GM19193 (cell line): ENCODE measurements around the gene ZDHHC9.

ENCODE experiments used
- POLR2A ChIP-seq: IDR thresholded peaks from 4 replicates; pipeline ENCODE4 v1.6.1; 2011; ENCODE audit not compliant: insufficient read depth, insufficient read length; ENCODE audit errors: extremely low read depth

Gene ZDHHC9

DNA sequence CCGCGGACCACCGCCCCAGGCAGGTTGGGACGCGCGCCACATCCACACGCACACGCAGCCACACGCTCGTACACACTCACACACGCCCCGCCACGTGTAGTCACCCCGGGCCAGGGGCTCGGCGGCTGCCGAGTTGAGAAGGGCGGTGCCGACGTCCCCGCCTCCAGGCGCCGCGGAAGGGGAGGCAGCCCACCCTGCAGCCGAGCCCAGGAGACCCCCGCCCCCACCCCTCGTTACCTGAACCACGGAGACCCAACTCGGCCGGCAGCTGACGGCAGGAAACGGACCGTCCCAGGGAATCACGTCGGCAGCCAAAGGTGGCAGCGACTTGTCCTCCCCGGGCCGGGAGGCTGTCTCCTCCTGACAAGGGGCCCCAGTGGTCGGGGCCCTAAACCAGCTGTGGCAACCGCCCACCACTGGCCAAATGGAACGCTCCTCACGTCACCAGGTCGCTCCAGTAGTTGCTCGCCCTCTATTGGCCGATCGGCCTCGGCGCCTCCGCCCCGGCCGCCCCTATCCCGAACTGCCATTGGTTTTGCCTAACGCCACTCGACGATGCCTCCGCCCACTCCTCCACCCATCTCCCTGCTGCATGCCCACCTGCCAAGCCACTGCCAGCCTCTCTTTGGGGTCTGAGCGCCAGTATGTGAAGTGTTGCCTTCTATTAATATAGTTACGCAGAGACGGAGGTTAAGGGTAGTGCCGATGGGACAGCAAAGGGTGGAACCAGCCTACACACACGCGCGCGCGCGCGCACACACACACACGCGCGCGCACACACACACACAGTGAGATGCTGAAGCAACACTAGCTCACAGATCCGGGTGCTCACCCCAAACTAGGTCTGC lies at the start of gene ZDHHC9:
Gene ZDHHC9, minus strand, starts transcription at position 428 of the 848 bp plus-strand sequence. CDS start 1,941 bp downstream, outside the sequence.
- peak; percentile 37 for TF ChIP-seq POLR2A

DNA sequence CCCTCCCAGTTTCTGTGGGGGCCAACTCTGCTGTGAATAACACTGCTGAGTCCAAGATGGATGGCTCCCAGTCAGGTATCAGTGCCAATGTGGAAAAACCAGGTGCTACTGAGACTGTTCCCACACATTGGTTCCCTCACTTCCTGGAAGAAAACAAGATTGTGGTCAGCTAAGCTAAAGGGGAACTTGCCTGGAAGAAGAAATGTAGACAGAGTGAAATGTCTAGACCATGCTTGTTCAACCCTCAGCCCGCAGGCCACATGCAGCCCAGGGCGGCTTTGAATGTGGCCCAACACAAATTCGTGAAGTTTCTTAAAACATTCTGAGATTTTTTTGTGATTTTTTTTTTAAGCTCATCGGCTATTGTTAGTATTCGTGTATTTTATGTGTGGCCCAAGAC lies 33.7 kb upstream of the ZDHHC9 start:
- no peak for TF ChIP-seq POLR2A

DNA sequence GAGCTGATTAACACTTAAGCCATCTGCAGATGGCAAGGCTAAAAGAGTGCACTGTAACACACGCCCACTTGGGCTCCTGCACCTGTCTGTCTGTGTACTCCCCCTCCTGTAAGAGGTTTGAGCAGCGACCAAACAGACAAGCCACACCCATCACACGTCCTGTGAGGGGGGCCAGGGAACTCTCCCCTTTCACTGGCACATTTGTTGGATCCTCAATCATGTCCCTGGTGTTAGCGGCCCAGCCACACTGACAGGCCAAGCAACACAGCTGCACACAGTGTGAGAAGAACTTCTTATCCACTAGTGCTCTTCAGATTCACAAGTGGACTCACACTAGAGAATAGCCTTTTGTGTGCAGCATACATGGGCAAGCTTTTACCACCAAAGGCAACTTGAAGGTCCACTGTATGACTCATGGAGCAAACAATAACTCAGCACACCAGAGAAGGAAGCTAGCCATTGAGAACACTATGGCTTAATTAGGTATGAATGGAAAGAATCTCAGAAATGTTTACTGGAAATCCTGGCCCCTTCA lies 33.2 kb upstream of the ZDHHC9 start:
- TF ChIP-seq POLR2A = no peak

DNA sequence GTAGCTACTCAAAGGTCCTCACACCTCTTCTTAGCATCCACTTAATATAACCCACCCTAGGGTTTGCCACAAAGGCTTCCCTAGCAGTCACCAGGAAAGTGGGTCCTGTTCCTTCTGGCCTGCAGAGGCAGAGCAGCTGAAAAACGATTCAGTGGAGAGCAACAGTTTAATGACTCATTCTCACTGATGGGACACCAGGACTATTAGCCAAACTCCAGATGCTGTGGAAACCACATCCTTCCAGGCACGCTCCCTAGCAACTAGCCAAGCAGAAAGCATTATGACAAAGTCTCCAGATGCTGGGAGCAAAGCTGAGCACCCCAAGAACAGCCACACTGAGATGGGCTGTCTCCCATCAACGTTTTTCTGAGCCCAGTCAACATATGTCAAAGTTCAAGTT lies 32.0 kb upstream of the ZDHHC9 start:
- TF ChIP-seq POLR2A = no peak

DNA sequence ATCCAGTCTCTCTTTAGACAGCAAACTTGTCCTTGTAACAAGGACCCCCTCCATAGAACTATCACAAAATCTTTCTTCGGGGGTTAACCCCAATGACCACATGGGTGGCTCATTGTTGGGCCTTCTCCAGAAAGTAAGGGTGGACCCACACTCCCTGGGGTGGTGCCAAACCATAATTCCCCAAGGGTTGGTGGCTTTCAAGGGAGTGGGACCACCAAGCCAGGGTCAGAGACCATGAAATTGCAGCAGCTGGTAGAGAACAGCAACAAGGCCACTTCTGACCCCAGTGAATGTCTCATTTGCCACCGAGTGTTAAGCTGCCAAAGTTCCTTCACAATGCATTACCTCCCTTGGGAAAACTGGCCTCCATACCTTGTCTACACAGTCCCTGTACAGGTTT lies 28.8 kb upstream of the ZDHHC9 start:
- no peak for TF ChIP-seq POLR2A

DNA sequence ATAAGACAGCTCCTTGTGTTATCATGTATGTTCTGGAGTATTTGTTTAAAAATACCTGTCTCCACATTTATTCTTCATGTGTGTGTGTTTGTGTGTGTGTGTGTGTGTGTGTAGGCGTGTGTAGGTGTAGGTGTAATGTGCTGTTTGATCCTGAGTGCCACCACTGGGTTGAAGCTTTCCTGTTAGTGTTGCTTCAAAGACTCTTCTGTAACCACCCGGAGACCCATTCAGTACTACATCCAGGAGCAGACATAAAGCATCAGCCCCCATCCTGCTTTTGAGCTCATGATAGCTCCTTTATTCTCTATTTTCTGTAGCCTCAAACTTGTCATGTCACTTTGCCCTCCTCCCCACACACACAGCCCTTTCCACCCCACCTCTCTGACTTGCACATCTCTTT lies 3.0 kb upstream of the ZDHHC9 start:
- TF ChIP-seq POLR2A = no peak

DNA sequence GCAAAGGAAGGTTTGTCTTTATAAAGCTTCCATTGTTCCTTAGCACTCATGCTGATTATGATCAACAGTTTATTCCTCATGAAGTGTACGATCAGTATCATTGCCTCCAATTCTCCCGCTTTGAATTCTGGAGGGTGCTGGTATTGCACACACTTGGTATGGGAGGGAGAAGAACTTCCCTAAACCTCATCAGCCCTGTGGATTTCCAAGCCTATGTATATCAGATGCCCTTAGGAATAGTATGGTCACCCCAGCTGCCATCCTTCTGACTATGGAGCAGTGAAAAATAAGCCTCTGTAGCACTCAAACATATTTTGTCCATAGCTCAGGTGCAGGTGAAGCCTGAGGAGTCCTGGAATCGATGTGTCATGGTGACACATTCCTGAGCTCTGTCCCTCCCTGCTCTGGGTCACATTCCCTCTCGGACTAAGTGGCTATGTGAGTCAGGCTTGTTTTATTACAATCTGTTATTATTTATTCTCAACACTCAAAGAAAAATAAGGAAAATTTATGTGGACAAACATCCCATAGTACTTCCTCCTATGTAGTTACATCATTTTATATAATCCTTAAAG lies 2.0 kb upstream of the ZDHHC9 start:
- no peak for TF ChIP-seq POLR2A

DNA sequence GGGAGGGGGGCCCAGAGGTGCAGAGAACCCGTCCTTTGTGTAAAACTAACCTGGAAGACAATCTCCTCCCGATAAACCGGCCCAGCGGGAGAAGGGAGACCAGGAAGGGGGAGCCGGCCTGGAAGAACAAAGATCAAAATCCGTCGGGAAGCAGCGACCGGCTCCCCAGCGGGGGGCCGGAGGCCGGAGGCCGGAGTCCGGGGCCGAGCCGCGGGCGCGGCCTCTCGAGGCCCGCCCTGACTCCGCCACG lies 552 bp downstream of the ZDHHC9 start:
- TF ChIP-seq POLR2A = no peak

DNA sequence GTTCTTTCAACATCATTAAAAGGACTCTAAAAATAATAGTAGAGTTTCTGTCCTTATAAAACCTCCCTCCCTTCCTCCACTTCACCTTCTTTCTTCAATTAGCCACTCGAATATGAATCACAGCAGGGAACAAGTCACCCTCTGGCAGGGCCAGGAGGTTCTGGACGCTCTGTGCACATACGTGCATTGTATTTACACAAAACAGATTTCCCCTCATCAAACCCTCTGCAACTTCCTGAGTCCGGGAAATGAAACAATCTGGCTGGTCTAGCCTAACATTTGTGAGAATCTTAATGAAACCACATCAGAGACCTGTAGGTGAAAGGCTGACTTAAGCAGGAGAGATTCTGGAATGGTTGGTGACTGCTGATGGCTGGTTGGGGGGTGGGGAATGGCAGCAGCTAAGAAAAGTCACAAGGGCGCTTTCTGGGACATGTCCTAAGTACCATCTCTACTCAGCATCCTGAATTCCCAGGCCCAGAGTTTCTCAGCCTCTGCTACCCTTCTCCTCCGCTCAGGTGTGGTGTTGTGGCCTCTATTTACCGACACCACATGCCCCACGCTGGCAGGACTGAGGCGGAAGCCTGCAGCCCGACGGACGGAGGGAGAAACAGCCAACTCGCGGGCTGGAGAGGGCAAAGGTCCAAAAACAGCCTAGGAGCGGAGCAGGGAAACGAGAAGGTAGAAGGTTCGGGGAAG lies 1.0 kb downstream of the ZDHHC9 start:
- TF ChIP-seq POLR2A = no peak

DNA sequence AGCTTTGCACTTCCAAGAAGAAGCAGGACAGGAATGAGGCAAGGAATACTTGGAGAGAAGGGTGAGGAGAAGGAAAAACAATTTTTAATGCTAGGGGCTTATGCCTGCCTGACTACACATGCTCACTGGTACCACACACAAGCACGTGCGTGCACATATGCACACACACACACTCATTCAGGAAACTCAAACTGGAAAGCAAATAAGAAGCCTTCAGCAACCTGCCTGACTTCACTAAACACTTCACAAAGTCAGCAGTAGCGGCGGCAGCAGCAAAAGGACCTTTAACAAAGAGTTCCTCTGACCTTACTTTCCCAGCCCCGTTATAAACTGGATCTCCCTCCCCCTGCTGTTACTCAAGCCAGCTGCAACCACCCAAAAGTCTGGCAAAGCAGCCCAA lies 3.3 kb downstream of the ZDHHC9 start:
- TF ChIP-seq POLR2A = no peak

DNA sequence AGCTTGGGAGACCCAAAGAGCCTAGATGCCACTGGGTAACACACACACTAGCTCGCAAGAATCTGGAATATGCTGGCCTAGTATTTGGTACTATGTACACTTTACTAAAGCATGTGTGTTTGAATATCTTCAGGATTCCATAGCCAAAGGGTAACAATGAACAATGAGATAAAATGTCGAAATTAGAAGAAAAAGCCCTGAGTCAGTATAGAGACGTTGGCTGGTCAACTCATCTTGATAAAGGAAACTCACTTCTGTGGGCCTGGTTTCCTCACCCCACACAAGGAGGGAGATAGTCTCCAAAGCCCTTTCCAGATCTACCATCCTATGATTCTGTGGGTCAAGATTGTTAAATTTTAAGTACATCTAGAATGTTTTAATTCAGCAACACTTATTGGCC lies 6.9 kb downstream of the ZDHHC9 start:
- TF ChIP-seq POLR2A = no peak

DNA sequence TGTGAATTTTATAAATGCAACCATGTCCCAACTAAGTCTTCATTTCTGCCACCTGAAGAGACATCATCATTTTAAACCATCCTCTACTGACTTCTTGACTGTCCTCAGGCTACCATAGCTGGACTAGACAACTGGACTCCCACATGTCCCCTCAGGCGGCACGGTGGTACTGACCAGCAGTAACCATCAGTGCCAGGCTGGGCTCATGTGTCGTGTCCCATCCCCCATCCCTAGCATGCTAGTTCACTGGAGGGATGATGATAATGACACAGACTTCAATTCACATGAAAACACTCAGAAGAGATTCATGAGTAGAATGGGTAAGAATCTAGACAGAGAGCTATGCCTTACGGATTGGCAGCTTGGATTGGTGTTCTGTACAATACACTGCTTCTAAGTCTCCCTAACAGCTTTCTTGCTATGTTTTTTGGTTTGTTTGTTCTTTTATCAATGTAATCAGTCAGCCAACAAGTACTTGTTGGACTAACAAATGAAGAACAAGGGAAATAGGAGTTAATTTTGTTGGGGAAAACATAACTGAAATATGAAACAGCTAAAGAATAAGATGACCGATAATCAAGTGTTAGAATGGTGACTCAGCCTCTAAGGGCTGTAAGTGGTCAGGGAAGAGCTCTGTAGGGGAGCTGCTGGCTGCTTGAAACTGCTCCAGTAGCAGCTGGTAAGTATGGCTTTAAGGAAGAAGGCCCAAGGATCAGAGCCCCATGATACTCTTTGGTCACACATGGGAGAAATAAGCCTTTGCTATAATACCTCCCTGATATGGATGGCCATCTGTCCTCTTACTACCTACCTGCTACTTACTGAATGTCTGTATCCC lies 10.3 kb downstream of the ZDHHC9 start:
- TF ChIP-seq POLR2A = no peak

DNA sequence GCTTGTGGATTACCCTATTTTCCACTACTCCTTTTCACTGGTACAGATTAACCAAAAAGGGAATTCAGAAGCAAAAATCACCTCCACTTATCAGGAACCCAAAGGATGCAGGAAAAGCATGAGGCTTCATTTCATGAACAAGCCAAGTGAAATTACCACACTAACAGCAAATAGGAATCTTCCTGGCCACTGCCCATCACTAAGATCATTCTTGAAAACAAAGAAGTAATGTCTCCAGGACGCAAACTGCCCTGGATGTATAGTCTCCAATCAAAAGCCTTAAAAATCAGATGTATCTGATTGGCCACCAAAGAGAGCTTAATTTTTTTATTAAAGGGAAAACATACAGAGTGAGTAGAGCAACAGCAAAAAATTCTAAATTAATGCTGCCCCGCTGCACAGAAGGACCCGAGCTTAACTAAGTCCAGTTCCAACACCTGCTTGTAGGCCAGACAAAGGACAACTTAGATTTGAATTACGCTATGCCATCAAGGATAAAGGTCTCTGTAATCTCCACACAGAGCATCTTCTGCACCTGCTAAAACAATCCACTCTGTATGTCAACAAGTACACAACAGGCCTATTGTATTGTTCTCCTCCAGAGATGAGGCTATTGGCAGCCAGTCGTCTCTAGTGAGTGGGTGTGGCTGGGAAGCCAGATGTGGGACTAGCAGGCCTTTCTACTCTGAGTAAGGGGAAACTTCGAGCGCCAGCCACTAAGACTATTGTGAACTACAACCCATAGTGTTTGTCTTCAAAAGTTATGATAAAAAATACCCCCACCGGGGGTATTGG lies 12.4 kb downstream of the ZDHHC9 start:
- TF ChIP-seq POLR2A = no peak

DNA sequence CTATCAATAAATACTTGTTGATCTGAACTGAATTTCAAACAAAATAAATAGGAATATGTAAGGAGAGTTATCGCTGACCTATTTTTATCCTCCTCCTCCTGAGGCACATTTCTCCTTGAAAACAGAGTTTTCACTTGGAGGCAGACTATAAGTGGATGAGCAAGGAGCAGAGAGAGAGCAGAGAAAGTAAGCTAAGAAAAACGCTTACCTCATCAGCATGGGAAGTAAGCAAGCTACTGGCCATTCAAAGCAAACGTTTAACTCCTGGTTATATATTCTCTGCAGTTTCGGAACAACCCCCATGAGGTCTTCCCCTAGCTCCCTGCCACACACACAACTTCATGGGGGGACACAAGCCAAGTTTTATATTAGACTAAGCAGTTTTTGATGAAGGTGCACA lies 13.2 kb downstream of the ZDHHC9 start:
- no peak for TF ChIP-seq POLR2A
